K562 treated with DMSO at 1 percent for 24 hours (cell line): ENCODE results near the gene ANO3. TPM values are rescaled to one million over a fixed set of nuclear protein-coding genes. Genes with fewer than 3 reads are reported as not detected.

ENCODE experiments used
- total RNA-seq: library from RNA; unstranded; fragments of 300-600 nt; gene quantifications from 2 replicates; pipeline ENCODE4 v1.2.3, GENCODE V29; 2022; ENCODE audit warnings: low read depth; ENCODE audit not compliant: insufficient read depth

Gene ANO3
- total RNA-seq = not detected in 2 replicates

DNA sequence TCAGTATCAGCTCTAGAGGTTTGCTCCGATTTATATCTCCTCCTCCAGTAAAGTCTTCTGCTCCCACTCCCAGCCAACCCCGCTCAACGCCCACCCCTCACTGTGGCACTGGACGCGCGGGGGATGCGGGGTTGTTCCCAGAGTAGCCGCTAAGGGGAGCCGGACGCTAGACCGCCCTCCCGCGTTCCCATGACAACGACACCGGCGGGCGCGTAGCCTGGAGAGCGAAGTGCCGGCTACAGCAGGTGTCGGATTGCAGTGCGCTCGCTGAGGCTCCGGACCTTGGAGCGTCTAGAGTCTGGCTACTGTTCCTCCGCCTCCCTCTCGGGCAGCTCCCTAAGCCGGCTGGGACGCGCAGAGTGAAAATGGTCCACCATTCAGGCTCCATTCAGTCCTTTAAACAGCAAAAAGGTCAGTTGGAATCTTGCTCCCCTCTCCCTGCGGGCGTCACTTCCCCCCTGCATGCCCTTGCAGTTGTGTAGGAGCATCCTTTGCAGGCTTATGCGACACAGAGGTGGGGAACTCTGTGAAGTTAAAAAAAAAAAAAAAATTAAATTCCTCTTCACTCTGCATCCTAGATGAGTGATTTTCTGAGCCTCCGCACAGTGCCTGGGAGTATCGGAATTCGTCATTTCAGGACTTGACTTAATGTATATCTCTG is at the start of gene ANO3:
Gene ANO3 (plus strand): TSS at position 220 of the 661 bp plus-strand sequence. CDS start 146 bp downstream, at position 366.

GRCh38 chr11:26571861-26572654 is 240.1 kb downstream of the ANO3 start, which contains the start of gene MUC15:
MUC15 (minus strand) TSS chr11:26572263; CDS start chr11:26567094, 5,169 bp downstream.

Other genes with a start within 250 kb of the ANO3 start
- 0.25 and 0.90 TPM in 2 replicates for gene MUC15, start 240.1 kb downstream of the ANO3 start, total RNA-seq